Erythroblast (primary cell): ENCODE results near the gene ST7.

Experiments
- GATA1 ChIP-seq: IDR thresholded peaks from 2 replicates; pipeline ENCODE4 v1.6.1; 2011; ENCODE audit warnings: low read depth, mild to moderate bottlenecking, control low read depth, low read length, moderate library complexity
- POLR2A ChIP-seq: IDR thresholded peaks from 2 replicates; pipeline ENCODE4 v1.6.1; 2011; ENCODE audit warnings: mild to moderate bottlenecking, low read length

- TF ChIP-seq POLR2A = no peak
- TF ChIP-seq GATA1 = no peak
Observed at GRCh38 chr7:117092785-117093184, 139.5 kb downstream of the ST7 start.
